ENCODE measurements around the gene IFT88.

The IFT88 gene

DNA sequence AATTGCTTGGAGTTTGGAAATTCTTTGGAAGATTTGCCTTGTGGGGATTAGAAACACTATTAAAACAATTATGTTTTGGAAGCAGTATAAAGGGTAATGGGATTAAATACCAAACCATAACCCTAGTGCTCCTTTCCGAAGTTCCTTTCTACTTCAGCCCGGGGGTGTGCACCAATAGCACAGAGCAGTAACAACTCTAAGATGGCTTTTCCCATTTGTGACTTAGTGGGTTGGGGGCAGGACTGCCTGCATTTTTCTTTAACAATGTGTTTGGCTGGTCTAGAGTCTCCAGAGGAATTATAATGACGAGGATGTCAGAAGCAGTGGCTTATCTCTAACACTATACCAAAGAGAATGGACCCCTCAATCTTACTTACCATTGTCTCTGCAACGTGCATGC, 124.7 kb downstream of the IFT88 start:
- no peak for DNase-seq (ENCODE audit: low read depth)
- no peak for TF ChIP-seq POLR2A (IDR thresholded peaks at IDR 0.05; ENCODE audit: extremely low read depth, insufficient read length)
- TF ChIP-seq, protein P1, sequence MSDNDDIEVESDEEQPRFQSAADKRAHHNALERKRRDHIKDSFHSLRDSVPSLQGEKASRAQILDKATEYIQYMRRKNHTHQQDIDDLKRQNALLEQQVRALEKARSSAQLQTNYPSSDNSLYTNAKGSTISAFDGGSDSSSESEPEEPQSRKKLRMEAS (IDR thresholded peaks at IDR 0.05; ENCODE audit: low read depth, low read length), result no peak
- TF ChIP-seq, protein P2, sequence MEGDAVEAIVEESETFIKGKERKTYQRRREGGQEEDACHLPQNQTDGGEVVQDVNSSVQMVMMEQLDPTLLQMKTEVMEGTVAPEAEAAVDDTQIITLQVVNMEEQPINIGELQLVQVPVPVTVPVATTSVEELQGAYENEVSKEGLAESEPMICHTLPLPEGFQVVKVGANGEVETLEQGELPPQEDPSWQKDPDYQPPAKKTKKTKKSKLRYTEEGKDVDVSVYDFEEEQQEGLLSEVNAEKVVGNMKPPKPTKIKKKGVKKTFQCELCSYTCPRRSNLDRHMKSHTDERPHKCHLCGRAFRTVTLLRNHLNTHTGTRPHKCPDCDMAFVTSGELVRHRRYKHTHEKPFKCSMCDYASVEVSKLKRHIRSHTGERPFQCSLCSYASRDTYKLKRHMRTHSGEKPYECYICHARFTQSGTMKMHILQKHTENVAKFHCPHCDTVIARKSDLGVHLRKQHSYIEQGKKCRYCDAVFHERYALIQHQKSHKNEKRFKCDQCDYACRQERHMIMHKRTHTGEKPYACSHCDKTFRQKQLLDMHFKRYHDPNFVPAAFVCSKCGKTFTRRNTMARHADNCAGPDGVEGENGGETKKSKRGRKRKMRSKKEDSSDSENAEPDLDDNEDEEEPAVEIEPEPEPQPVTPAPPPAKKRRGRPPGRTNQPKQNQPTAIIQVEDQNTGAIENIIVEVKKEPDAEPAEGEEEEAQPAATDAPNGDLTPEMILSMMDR (IDR thresholded peaks at IDR 0.05; ENCODE audit: low read depth, low read length), result no peak
- TF ChIP-seq MYC (IDR thresholded peaks at IDR 0.05; ENCODE audit: low read depth, low read length), result no peak
- no peak overlapping the region for H3K4me3 ChIP-seq (ENCODE audit: low read depth, low read length)

DNA sequence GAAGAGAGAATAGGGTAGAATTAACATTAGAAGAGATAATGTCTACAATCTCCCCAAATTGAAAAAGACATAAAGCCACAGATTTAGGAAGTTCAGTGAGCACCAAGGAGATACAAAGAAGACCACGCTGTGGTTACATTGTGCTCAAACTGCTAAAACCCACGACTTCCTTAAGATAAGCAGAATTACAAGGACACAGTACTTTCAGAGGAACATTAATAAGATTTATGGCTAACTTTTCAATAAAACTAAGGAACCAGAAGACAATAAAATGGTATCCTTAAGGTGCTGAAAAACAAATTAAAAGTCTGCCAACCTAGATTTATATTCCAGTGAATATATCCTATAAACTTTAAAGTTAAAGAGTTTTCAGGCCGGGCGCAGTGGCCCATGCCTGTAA, 129.1 kb downstream of the IFT88 start:
- no peak overlapping the region for H3K4me3 ChIP-seq (ENCODE audit: low read depth, low read length)
- no peak for TF ChIP-seq MYC (IDR thresholded peaks at IDR 0.05; ENCODE audit: low read depth, low read length)
- no peak for TF ChIP-seq POLR2A (IDR thresholded peaks at IDR 0.05; ENCODE audit: extremely low read depth, insufficient read length)
- TF ChIP-seq, protein P1 (IDR thresholded peaks at IDR 0.05; ENCODE audit: low read depth, low read length), result no peak
- TF ChIP-seq, protein P2 (IDR thresholded peaks at IDR 0.05; ENCODE audit: low read depth, low read length), result no peak
- peak; percentile 56 for DNase-seq (ENCODE audit: low read depth)

DNA sequence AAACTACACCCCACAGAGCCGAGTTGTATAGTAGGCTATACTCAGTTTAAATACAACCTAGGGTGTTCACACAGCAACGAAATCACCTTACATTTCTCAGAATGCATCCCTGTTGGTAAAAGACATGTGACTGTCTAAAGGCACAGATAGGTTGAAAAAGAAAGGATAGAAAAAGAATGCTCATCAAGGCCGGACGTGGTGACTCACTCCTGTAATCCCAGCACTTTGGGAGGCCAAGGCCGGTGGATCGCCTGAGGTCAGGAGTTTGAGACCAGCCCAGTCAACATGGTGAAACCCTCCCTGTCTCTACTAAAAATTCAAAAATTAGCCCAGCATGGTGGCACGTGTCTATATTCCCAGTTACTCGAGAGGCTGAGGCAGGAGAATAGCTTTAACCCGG, 132.8 kb downstream of the IFT88 start:
- no peak overlapping the region for H3K4me3 ChIP-seq (ENCODE audit: low read depth, low read length)
- DNase-seq (ENCODE audit: low read depth), result no peak
- TF ChIP-seq, protein P1 (IDR thresholded peaks at IDR 0.05; ENCODE audit: low read depth, low read length), result no peak
- TF ChIP-seq, protein P2 (IDR thresholded peaks at IDR 0.05; ENCODE audit: low read depth, low read length), result no peak
- TF ChIP-seq MYC (IDR thresholded peaks at IDR 0.05; ENCODE audit: low read depth, low read length) (no peak), POLR2A (IDR thresholded peaks at IDR 0.05; ENCODE audit: extremely low read depth, insufficient read length) (no peak)

DNA sequence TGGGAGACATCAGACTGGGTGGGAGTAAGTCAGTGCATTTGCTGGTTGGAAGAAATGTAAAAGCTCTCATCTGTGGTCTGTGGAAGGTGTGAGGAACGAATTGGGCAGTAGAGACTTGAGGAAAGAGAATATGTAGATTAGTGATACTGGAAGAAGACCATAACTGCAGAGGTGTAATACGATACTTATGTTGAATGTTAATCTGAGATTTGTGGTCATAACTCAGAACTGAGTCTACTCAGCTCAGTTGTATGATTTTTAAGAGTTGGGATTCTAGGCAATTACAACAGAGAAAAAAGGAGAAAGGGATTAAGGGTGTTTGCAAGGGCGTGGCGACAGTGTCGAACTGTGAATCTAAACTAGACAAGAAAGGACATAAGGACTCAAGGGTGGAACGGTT, 133.3 kb downstream of the IFT88 start:
- no peak overlapping the region for H3K4me3 ChIP-seq (ENCODE audit: low read depth, low read length)
- DNase-seq (ENCODE audit: low read depth), result no peak
- no peak for TF ChIP-seq POLR2A (IDR thresholded peaks at IDR 0.05; ENCODE audit: extremely low read depth, insufficient read length)
- TF ChIP-seq, protein P2 (IDR thresholded peaks at IDR 0.05; ENCODE audit: low read depth, low read length), result no peak

DNA sequence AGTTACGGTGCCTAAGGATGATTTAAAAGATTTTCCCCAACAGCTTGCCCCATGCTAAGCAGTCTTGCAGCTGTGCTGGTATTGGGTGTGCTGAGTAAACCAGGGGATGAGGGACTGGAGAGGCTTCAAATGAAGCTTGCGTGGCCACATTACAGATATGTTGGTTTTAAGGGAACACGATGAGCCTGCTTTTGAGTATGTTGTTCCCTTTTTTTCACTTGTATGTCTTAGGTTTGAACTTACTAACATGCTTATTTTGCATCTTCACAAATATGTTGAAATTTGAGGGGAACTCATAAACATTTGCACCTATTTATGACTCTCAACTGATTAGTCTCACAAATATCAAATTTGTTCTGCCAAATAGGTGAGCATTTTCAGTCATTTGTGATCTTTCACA, 134.5 kb downstream of the IFT88 start:
- H3K4me3 ChIP-seq (ENCODE audit: low read depth, low read length), result no peak overlapping the region
- TF ChIP-seq MYC (IDR thresholded peaks at IDR 0.05; ENCODE audit: low read depth, low read length), result no peak
- TF ChIP-seq, protein P1 (IDR thresholded peaks at IDR 0.05; ENCODE audit: low read depth, low read length), result no peak
- TF ChIP-seq, protein P2 (IDR thresholded peaks at IDR 0.05; ENCODE audit: low read depth, low read length), result no peak
- no peak for TF ChIP-seq POLR2A (IDR thresholded peaks at IDR 0.05; ENCODE audit: extremely low read depth, insufficient read length)
- no peak for DNase-seq (ENCODE audit: low read depth)

DNA sequence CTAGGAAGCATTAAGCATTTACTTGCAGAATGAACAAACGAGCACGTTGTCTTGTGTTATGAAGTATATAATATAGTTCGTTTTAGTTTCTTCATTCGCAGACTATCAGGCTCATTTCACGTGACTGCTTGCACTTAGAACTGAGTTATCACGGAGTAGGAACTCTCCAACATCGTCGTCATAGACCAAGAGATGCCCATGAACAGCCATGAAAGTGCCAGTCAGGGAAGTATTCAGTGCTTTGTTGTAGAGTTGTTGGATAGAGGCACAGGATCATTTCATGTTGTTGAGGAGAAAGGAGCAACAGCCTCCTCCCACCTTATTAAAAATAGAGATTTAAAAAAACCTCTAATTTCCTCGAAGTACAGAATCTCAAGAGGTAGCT, 135.6 kb downstream of the IFT88 start:
- TF ChIP-seq MYC (IDR thresholded peaks at IDR 0.05; ENCODE audit: low read depth, low read length), result no peak
- TF ChIP-seq POLR2A (IDR thresholded peaks at IDR 0.05; ENCODE audit: extremely low read depth, insufficient read length), result no peak
- TF ChIP-seq, protein P1 (IDR thresholded peaks at IDR 0.05; ENCODE audit: low read depth, low read length), result no peak
- TF ChIP-seq, protein P2 (IDR thresholded peaks at IDR 0.05; ENCODE audit: low read depth, low read length), result no peak
- peak overlapping the region; percentile 70 for H3K4me3 ChIP-seq (ENCODE audit: low read depth, low read length)
- peak; percentile 28 for DNase-seq (ENCODE audit: low read depth)

Measured in NB4 (cell line).